Activated naive CD4-positive, alpha-beta T cell treated with anti-CD3 and anti-CD28 coated beads, Interleukin-2, amount 50 U/mL, for 72 hours (primary cell): ENCODE results near the gene BSND. TPM values are rescaled to one million over a fixed set of nuclear protein-coding genes. Genes with fewer than 3 reads are reported as not detected.
A peak's percentile ranks its signal among the peaks of the same experiment; 100 is the strongest.

Source experiments
- ATAC-seq, 2 donors: fragments of 150-1000 bp; cut with Tn5 transposase; 2 replicates each; pipeline ENCODE4 v1.10.0; 2021; ENCODE audit warnings: mild to moderate bottlenecking in 2 of 2, moderate library complexity in 2 of 2
- DNase-seq, 2 donors: peaks; one replicate each; pipeline ENCODE4 v3.0.0; 2021 to 2022; ENCODE audit warnings: low spot score in 2 of 2
- H3K27ac Mint-ChIP-seq, 2 donors: one replicate each; pipeline ENCODE4 v1.8.0; 2022; ENCODE audit warnings: mild to moderate bottlenecking in 2 of 2, mixed read lengths in 2 of 2
- H3K36me3 Mint-ChIP-seq, 2 donors: one replicate each; pipeline ENCODE4 v1.8.0; 2022; ENCODE audit warnings: mixed read lengths in 2 of 2
- H3K9me3 Mint-ChIP-seq, 2 donors: one replicate each; pipeline ENCODE4 v1.8.0; 2022; ENCODE audit warnings: mixed read lengths in 2 of 2
- total RNA-seq, 2 donors: library from RNA; stranded (reverse); gene quantifications; one replicate each; pipeline ENCODE4 v1.2.3, GENCODE V29; 2022

The BSND gene
- total RNA-seq, 2 donors from 2014 or later = 0.12 TPM; not detected in 1

- no peaks in the 10 kb centered on the region for H3K36me3 Mint-ChIP-seq
- H3K27ac Mint-ChIP-seq = no peak overlapping the region
- DNase-seq = no peak
- ATAC-seq = no peak
- H3K9me3 Mint-ChIP-seq = no peaks in the 10 kb centered on the region
Measured at GRCh38 chr1:55047611-55048010, 48.9 kb downstream of the BSND start.

- ATAC-seq (no peak), DNase-seq (no peak)
- Mint-ChIP-seq H3K36me3 (no peaks in the 10 kb centered on the region), H3K27ac (no peak overlapping the region), H3K9me3 (no peaks in the 10 kb centered on the region)
Measured at GRCh38 chr1:55048453-55049270, 49.9 kb downstream of the BSND start.

GRCh38 chr1:55049271-55049913, 50.7 kb downstream of the BSND start:
- Mint-ChIP-seq H3K27ac (no peak overlapping the region), H3K9me3 (no peaks in the 10 kb centered on the region), H3K36me3 (no peaks in the 10 kb centered on the region)
- DNase-seq (no peak), ATAC-seq (no peak)

GRCh38 chr1:55049914-55050278, 51.2 kb downstream of the BSND start:
- H3K27ac Mint-ChIP-seq = no peak overlapping the region
- H3K9me3 Mint-ChIP-seq = no peaks in the 10 kb centered on the region
- ATAC-seq (no peak), DNase-seq (peak in 1 of 2 donors; percentile 13)
- H3K36me3 Mint-ChIP-seq = no peaks in the 10 kb centered on the region

GRCh38 chr1:55050283-55050682, 51.5 kb downstream of the BSND start:
- H3K36me3 Mint-ChIP-seq = no peaks in the 10 kb centered on the region
- ATAC-seq (no peak), DNase-seq (peak in 1 of 2 donors; percentile 39)
- no peak overlapping the region for H3K27ac Mint-ChIP-seq
- no peaks in the 10 kb centered on the region for H3K9me3 Mint-ChIP-seq

- Mint-ChIP-seq H3K27ac (no peak overlapping the region), H3K36me3 (no peaks in the 10 kb centered on the region)
- no peak for ATAC-seq
Measured at GRCh38 chr1:55051169-55051568, 52.4 kb downstream of the BSND start.

GRCh38 chr1:55051621-55052020, 52.9 kb downstream of the BSND start:
- ATAC-seq (no peak), DNase-seq (no peak)
- no peaks in the 10 kb centered on the region for H3K36me3 Mint-ChIP-seq
- H3K9me3 Mint-ChIP-seq = no peaks in the 10 kb centered on the region
- no peak overlapping the region for H3K27ac Mint-ChIP-seq

More at GRCh38 chr1:55051169-55051568, 52.4 kb downstream of the BSND start:
- no peaks in the 10 kb centered on the region for H3K9me3 Mint-ChIP-seq
- peak in 1 of 2 donors; percentile 42 for DNase-seq

- Mint-ChIP-seq H3K9me3 (no peaks in the 10 kb centered on the region), H3K27ac (no peak overlapping the region), H3K36me3 (no peaks in the 10 kb centered on the region)
- ATAC-seq (no peak), DNase-seq (peak in 1 of 2 donors; percentile 45)
Measured at GRCh38 chr1:55052221-55053142, 53.7 kb downstream of the BSND start.

GRCh38 chr1:55053265-55053954, 54.7 kb downstream of the BSND start:
- DNase-seq = peak in 1 of 2 donors; percentile 42
- Mint-ChIP-seq H3K36me3 (no peaks in the 10 kb centered on the region), H3K27ac (no peak overlapping the region), H3K9me3 (no peaks in the 10 kb centered on the region)
- no peak for ATAC-seq

- DNase-seq = peak in 1 of 2 donors; percentile 25
- H3K36me3 Mint-ChIP-seq = no peaks in the 10 kb centered on the region
- H3K9me3 Mint-ChIP-seq = no peaks in the 10 kb centered on the region
- H3K27ac Mint-ChIP-seq = no peak overlapping the region
- ATAC-seq = no peak
Measured at GRCh38 chr1:55054396-55054795, 55.7 kb downstream of the BSND start.

GRCh38 chr1:55055084-55055882, 56.5 kb downstream of the BSND start:
- Mint-ChIP-seq H3K9me3 (no peaks in the 10 kb centered on the region), H3K36me3 (no peaks in the 10 kb centered on the region), H3K27ac (no peak overlapping the region)
- ATAC-seq = no peak
- peak in 1 of 2 donors; percentile 40 for DNase-seq

- Mint-ChIP-seq H3K36me3 (no peaks in the 10 kb centered on the region), H3K27ac (no peak overlapping the region), H3K9me3 (no peaks in the 10 kb centered on the region)
- peak in 1 of 2 donors; percentile 28 for DNase-seq
- no peak for ATAC-seq
Measured at GRCh38 chr1:55055951-55056631, 57.4 kb downstream of the BSND start.

GRCh38 chr1:55056632-55056992, 57.9 kb downstream of the BSND start:
- no peak for ATAC-seq
- Mint-ChIP-seq H3K9me3 (no peaks in the 10 kb centered on the region), H3K36me3 (no peaks in the 10 kb centered on the region), H3K27ac (no peak overlapping the region)
- DNase-seq = peak in 1 of 2 donors; percentile 42

GRCh38 chr1:55057270-55057955, 58.7 kb downstream of the BSND start:
- DNase-seq (peak in 1 of 2 donors; percentile 47), ATAC-seq (no peak)
- Mint-ChIP-seq H3K36me3 (no peaks in the 10 kb centered on the region), H3K9me3 (no peaks in the 10 kb centered on the region), H3K27ac (peak overlapping the region in 1 of 2 donors; percentile 45)

GRCh38 chr1:55057956-55058298, 59.2 kb downstream of the BSND start:
- peak in 1 of 2 donors; percentile 49 for DNase-seq
- H3K9me3 Mint-ChIP-seq = no peaks in the 10 kb centered on the region
- H3K27ac Mint-ChIP-seq = no peak overlapping the region
- ATAC-seq = no peak
- no peaks in the 10 kb centered on the region for H3K36me3 Mint-ChIP-seq
